ENCODE data around the gene TSPAN17. TPM values are rescaled to one million over a fixed set of nuclear protein-coding genes. Genes with fewer than 3 reads are reported as not detected.

Gene TSPAN17
- polyA plus RNA-seq, 2 of the 4 experiments (the other 2 are of a cell fraction), result 35.6 to 47.4 TPM

DNA sequence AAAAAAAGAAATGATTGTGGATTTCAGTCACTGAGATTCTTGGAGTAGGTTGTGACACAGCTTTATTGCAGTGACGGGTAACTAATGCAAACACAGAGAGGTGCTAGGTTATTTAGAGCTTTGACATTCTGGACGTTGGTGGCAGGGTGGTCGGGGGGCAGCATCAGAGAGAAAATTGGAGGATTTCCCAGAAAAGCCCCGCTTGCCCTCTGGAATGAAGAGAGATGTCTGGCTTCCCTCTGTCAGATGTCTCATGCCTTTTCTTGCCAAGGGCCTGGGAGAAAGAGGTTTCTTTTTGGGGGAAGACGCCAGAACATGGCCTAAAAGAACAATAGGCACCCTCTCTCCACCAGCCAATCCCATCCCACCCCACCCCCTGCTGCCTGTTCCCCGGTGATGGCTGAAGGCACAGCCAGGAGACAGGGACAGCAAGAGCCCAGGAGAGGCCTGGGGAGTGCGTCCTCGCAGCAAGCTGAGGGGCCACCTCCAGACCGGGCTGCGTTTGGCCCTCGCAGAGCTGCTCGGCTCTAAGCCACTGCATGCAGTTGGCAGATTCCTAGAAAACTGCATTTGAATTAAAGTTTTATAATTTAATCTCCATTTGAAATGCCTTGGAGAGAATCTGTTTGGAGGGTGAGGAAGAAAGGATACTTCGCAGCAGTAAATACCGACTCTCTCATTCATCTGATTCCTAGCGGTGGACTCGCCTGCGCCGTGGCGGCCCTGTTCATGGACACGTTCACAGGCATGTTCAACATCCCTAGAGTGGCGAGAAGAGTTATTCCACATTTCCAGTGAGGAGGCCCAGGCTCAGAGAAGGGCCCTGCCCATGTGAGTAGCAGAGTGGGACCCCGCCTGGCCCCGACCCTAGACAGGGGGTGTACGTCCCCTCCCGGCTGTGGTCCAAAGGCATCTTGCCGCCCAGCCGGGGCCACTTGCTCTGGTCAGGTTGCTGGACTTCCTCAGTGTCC is 55.7 kb downstream of the TSPAN17 start:
- POLR2A ChIA-PET, result no interaction called here
- no peak for ATAC-seq
- CTCF ChIA-PET, result interaction anchor here (5.3 kb wide), 1 partner anchor 42 kb away, joined by 24 read pairs; no protein-coding TSS in a partner anchor

GRCh38 chr5:176703857-176704256 is 56.6 kb downstream of the TSPAN17 start:
- FAIRE-seq (no peak), DNase-seq (ENCODE audit: low read depth in 1 of 2, low spot score in 1 of 2) (no peak), ATAC-seq (no peak)
- no peak overlapping the region for H3K4me2 ChIP-seq
- no peaks in the 10 kb centered on the region for H3K9me3 ChIP-seq
- ChIA-PET CTCF (no interaction called here), POLR2A (no interaction called here)
- H3K27ac ChIP-seq, result no peak overlapping the region
- WGBS (ENCODE audit: missing lambda C conversion rate), result 57% methylated on average over 13 of the region's 13 CpGs
- no peaks in the 10 kb centered on the region for H3K4me1 ChIP-seq
- TF ChIP-seq, protein P1, sequence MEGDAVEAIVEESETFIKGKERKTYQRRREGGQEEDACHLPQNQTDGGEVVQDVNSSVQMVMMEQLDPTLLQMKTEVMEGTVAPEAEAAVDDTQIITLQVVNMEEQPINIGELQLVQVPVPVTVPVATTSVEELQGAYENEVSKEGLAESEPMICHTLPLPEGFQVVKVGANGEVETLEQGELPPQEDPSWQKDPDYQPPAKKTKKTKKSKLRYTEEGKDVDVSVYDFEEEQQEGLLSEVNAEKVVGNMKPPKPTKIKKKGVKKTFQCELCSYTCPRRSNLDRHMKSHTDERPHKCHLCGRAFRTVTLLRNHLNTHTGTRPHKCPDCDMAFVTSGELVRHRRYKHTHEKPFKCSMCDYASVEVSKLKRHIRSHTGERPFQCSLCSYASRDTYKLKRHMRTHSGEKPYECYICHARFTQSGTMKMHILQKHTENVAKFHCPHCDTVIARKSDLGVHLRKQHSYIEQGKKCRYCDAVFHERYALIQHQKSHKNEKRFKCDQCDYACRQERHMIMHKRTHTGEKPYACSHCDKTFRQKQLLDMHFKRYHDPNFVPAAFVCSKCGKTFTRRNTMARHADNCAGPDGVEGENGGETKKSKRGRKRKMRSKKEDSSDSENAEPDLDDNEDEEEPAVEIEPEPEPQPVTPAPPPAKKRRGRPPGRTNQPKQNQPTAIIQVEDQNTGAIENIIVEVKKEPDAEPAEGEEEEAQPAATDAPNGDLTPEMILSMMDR (IDR thresholded peaks at IDR 0.05), result no peak
- no peak for TF ChIP-seq FOSL2 (IDR thresholded peaks at IDR 0.05)
- no peak for TF ChIP-seq FOSL2 (CRISPR knock-in tag; IDR thresholded peaks at IDR 0.05)
- TF ChIP-seq GATA3 (IDR thresholded peaks at IDR 0.05; ENCODE audit: borderline replicate concordance), result no peak
- no peak for TF ChIP-seq MAZ (IDR thresholded peaks at IDR 0.05; ENCODE audit: borderline replicate concordance, low read depth, low read length)
- TF ChIP-seq, protein P2, sequence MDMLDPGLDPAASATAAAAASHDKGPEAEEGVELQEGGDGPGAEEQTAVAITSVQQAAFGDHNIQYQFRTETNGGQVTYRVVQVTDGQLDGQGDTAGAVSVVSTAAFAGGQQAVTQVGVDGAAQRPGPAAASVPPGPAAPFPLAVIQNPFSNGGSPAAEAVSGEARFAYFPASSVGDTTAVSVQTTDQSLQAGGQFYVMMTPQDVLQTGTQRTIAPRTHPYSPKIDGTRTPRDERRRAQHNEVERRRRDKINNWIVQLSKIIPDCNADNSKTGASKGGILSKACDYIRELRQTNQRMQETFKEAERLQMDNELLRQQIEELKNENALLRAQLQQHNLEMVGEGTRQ (IDR thresholded peaks at IDR 0.05), result no peak
- no peak for TF ChIP-seq RAD21 (conservative IDR thresholded peaks at IDR 0.05 in 1 of 2, IDR thresholded peaks at IDR 0.05 in 1 of 2)
- TF ChIP-seq RARB (CRISPR knock-in tag; IDR thresholded peaks at IDR 0.05), result no peak
- no peak for TF ChIP-seq EHMT2 (IDR thresholded peaks at IDR 0.05; ENCODE audit: low read depth)
- TF ChIP-seq TP53 (CRISPR knock-in tag; IDR thresholded peaks at IDR 0.05), result no peak
- no peak for TF ChIP-seq ZC3H11A (IDR thresholded peaks at IDR 0.05)
- TF ChIP-seq POLR2A (IDR thresholded peaks at IDR 0.05; ENCODE audit: low read length), result no peak
- TF ChIP-seq TFCP2L1 (CRISPR knock-in tag; IDR thresholded peaks at IDR 0.05), result no peak
- TF ChIP-seq NPAS2 (CRISPR knock-in tag; IDR thresholded peaks at IDR 0.05; ENCODE audit: borderline replicate concordance), result no peak
- TF ChIP-seq HEYL (CRISPR knock-in tag; IDR thresholded peaks at IDR 0.05), result no peak
- TF ChIP-seq KDM1A (IDR thresholded peaks at IDR 0.05; ENCODE audit: low read depth), result no peak
- no peak overlapping the region for H3K4me3 ChIP-seq

More for the DNA sequence above, 55.7 kb downstream of the TSPAN17 start:
- no peaks in the 10 kb centered on the region for H3K4me1 ChIP-seq
- no peaks in the 10 kb centered on the region for H3K9me3 ChIP-seq
- DNase-seq (ENCODE audit: low read depth in 1 of 2, low spot score in 1 of 2) (no peak), FAIRE-seq (no peak)
- no peak overlapping the region for H3K4me2 ChIP-seq
- WGBS (ENCODE audit: missing lambda C conversion rate), result 67% methylated on average over 27 of the region's 27 CpGs
- H3K27ac ChIP-seq, result no peak overlapping the region
- H3K4me3 ChIP-seq, result no peak overlapping the region
- TF ChIP-seq, protein P3, sequence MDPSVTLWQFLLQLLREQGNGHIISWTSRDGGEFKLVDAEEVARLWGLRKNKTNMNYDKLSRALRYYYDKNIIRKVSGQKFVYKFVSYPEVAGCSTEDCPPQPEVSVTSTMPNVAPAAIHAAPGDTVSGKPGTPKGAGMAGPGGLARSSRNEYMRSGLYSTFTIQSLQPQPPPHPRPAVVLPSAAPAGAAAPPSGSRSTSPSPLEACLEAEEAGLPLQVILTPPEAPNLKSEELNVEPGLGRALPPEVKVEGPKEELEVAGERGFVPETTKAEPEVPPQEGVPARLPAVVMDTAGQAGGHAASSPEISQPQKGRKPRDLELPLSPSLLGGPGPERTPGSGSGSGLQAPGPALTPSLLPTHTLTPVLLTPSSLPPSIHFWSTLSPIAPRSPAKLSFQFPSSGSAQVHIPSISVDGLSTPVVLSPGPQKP (IDR thresholded peaks at IDR 0.05; ENCODE audit: low read depth, low read length), result no peak
- TF ChIP-seq NFE2L2 (conservative IDR thresholded peaks at IDR 0.05; ENCODE audit: low read length) (no peak), HEYL (CRISPR knock-in tag; IDR thresholded peaks at IDR 0.05) (no peak), HMGXB4 (CRISPR knock-in tag; IDR thresholded peaks at IDR 0.05; ENCODE audit: borderline replicate concordance) (no peak), FOXS1 (CRISPR knock-in tag; IDR thresholded peaks at IDR 0.05) (no peak), JUN (IDR thresholded peaks at IDR 0.05) (no peak), FOSB (CRISPR knock-in tag; IDR thresholded peaks at IDR 0.05) (no peak), RNF2 (IDR thresholded peaks at IDR 0.05; ENCODE audit: borderline replicate concordance, low read depth) (no peak), MAFK (IDR thresholded peaks at IDR 0.05; ENCODE audit: partially characterized antibody) (no peak)
